Activated T-cell treated with anti-CD3 and anti-CD28 coated beads, Interleukin-2, amount 50 U/mL, for 4 hours (primary cell): ENCODE data around the gene GCDH. TPM values are rescaled to one million over a fixed set of nuclear protein-coding genes. Genes with fewer than 3 reads are reported as not detected.
"Not testable (repeated sequence)": the region's sequence is repeated elsewhere in the genome, so short reads cannot be mapped to it uniquely, and the experiment has no call there.

Source experiments
- ATAC-seq, 2 donors: fragments of 200-7000 bp; cut with Tn5 transposase; one replicate each; pipeline ENCODE4 v1.10.0; 2021
- DNase-seq: peaks from one replicate; pipeline ENCODE4 v3.0.0-alpha.2; 2020
- H3K27me3 Mint-ChIP-seq: one replicate; pipeline ENCODE4 v1.8.0; 2021; ENCODE audit warnings: low read depth, mixed read lengths
- H3K36me3 Mint-ChIP-seq: one replicate; pipeline ENCODE4 v1.8.0; 2022; ENCODE audit warnings: mixed read lengths; ENCODE audit not compliant: insufficient read depth
- H3K4me1 Mint-ChIP-seq: one replicate; pipeline ENCODE4 v1.8.0; 2021; ENCODE audit warnings: low read depth, mixed read lengths
- H3K4me3 Mint-ChIP-seq: one replicate; pipeline ENCODE4 v1.8.0; 2021; ENCODE audit warnings: mild to moderate bottlenecking, moderate library complexity, mixed read lengths
- H3K9me3 Mint-ChIP-seq: one replicate; pipeline ENCODE4 v1.8.0; 2021; ENCODE audit warnings: mixed read lengths
- total RNA-seq, 3 donors: library from RNA; stranded (reverse); gene quantifications; one replicate each; pipeline ENCODE4 v1.2.1, GENCODE V29; 2021

GCDH gene
- total RNA-seq, 3 donors from 2014 or later: 60.1 to 85.8 (median 72.8) TPM

DNA sequence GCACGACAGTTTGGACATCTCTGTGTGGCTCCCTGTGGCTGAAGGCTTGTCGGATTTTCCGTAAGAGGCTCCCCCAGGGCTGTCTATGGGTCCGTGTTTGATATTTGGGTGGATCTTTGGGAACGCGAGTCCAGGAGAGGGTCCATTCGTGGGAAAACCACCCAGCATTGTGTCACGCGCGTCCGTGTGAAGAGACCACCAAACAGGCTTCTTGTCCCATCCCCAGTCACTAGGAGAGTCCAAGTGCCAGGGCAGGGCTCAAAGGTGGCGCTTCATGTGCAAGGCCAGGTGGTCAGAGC, 6.4 kb upstream of the GCDH start:
- peak overlapping the region; percentile 83 for H3K4me3 Mint-ChIP-seq
- no peaks in the 10 kb centered on the region for H3K9me3 Mint-ChIP-seq
- DNase-seq: no peak
- H3K36me3 Mint-ChIP-seq: no peaks in the 10 kb centered on the region
- no peaks in the 10 kb centered on the region for H3K27me3 Mint-ChIP-seq
- ATAC-seq: no peak
- H3K4me1 Mint-ChIP-seq: peaks cover 24% of the 10 kb centered on the region

DNA sequence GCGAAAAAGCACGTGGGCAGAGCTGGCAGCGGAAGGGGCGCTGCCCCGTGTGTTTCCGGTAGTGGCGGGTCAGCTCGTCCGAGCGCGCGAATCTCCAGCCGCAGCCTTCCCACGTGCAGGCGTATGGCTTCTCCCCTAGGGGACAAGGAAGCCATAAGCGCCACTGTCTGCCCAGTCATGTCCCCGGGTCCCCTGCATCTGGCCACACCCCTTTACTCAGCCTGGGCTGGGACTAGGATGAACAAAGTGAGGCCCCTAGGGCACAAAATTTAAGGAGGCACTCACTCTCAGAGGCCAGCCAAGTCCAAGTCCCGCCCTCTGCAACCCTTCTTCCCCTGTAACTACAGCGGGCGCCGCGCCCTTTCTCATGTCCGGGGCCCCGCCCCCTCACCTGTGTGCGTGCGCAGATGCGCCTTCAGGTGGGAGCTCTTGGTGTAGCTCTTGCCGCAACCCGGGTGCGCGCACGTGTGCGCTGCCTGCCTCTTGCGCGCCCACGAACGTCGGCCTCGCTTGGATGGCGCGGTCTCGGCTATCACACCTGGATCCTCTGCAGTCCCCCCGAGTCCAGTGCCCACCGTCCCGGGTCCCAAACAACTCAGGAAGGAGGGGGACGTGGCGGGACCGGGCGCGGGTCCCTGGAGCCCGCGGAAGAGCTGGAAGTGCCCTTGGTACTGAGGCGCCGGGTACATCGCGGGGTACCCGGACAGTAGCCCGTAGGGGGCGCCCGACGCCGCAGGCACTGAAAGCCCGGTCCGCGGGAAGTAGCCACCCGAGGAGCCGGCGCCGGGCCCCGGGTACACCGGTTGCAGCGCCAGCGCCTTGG, 5.8 kb upstream of the GCDH start:
- peak; percentile 84 for DNase-seq
- H3K4me1 Mint-ChIP-seq: peaks cover 19% of the 10 kb centered on the region
- ATAC-seq: peak; percentile 72 to 75
- no peaks in the 10 kb centered on the region for H3K36me3 Mint-ChIP-seq
- H3K4me3 Mint-ChIP-seq: peak overlapping the region; percentile 83
- H3K27me3 Mint-ChIP-seq: no peaks in the 10 kb centered on the region
- no peaks in the 10 kb centered on the region for H3K9me3 Mint-ChIP-seq

DNA sequence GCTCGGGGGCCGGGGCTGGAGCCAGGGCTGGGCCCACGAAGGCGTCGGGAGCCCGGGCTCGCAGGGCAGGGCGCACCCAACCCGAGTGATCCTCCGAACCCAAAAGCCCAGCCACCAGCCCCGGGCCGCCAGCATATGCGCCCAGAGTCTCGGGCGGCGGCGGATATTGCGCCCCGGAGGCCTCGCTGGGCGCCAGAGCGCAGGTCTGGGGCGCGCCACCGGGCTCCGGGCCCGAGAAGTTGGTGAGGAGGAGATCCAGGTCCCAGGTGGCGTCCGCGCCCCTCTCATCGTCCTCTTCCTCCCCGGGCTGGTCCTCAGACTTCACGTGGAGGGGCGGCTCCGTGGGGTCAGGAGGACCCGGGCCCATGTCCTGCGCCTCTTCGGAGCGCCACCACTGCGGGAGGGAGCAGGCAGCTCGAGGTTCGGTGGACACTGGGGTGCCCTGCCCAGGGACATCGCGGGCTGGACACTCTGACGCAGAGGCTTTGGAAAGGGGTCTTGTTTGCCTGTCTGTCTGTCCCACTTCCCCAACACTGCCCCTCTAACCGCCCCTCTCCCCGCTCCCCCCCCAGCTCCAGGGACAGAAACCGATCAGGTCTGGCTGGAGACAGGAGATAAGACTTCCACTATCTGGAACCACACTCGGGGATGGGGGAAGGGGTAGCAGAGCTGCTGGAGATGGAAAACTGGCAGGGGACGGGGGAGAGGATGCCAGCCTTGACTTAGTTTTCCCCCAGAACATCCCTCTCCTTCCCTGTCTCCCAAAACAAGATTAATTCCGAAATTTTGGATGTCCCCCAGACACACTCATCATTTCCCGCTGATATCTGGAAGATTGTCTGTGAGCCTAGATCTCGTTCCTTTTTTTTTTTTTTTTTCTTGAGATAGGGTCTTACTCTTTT, 5.0 kb upstream of the GCDH start:
- Mint-ChIP-seq H3K9me3 (no peaks in the 10 kb centered on the region), H3K36me3 (peaks cover under 1% of the 10 kb centered on the region), H3K4me3 (peak overlapping the region; percentile 58), H3K27me3 (no peaks in the 10 kb centered on the region), H3K4me1 (peaks cover 20% of the 10 kb centered on the region)
- no peak for DNase-seq
- no peak for ATAC-seq

DNA sequence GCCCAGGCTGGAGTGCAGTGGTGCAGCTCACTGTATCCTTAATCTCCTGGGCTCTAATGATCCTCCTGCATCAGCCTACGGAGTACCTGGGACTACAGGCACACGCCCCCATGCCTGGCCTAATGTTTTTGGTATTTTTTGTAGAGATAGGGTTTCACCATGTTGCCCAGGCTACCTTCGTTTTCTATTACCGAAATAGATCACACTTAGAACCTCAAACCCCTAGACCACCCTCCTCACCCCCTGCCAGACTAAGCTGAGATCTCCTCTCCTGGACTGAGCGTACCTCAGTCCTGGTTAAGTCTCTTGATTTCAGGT, 4.3 kb upstream of the GCDH start:
- Mint-ChIP-seq H3K36me3 (peaks cover 3% of the 10 kb centered on the region), H3K27me3 (no peaks in the 10 kb centered on the region), H3K4me3 (peak overlapping the region; percentile 58), H3K9me3 (no peaks in the 10 kb centered on the region), H3K4me1 (peaks cover 21% of the 10 kb centered on the region)
- DNase-seq: no peak
- ATAC-seq: no peak

DNA sequence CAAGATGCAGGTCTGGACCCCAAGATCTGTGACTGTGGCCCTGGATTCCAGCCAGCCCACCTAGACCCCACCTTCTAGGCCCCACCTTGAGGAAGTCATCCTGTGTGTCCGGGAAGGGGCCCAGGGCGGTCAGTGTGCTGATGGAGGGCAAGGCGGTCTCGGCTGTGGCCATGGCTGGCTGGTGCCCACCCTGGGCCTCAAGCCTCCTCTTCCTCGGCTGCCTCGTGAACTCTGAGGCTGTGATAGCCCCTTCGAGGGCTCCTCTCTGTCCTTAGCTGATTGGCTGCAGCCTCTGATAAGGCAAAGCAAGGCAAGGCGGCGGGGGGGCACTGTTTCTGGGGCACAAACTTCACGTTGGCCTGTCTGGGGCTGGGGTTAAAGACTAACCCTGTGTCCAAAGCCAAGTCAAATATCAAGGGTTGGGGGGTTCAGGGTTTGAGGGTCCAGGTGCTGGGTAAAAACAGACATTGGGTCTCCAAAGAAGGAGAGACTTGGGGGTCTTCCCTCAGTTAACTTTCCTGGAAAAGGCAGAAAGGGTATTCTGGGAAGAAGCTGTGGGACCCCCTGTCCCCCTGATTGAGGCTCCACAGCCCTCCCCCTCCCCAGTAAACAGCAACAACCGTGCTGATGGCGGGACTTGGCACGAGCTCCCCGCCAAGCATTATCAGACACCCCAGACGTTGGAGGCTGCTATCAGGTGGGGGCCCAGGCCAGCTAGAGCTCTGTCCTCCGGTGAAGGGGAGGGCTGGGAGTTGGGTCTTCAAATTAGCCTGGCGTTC, 3.8 kb upstream of the GCDH start, which contains the start of gene KLF1:
KLF1 (minus strand) TSS at position 233 of the 779 bp plus-strand sequence; CDS start at position 172, 61 bp downstream.
- Mint-ChIP-seq H3K27me3 (no peaks in the 10 kb centered on the region), H3K4me3 (peak within 1 kb of the TSS; percentile 58), H3K36me3 (peaks cover 4% of the 10 kb centered on the region), H3K4me1 (peaks cover 20% of the 10 kb centered on the region), H3K9me3 (no peaks in the 10 kb centered on the region)
- ATAC-seq (no peak), DNase-seq (no peak)

DNA sequence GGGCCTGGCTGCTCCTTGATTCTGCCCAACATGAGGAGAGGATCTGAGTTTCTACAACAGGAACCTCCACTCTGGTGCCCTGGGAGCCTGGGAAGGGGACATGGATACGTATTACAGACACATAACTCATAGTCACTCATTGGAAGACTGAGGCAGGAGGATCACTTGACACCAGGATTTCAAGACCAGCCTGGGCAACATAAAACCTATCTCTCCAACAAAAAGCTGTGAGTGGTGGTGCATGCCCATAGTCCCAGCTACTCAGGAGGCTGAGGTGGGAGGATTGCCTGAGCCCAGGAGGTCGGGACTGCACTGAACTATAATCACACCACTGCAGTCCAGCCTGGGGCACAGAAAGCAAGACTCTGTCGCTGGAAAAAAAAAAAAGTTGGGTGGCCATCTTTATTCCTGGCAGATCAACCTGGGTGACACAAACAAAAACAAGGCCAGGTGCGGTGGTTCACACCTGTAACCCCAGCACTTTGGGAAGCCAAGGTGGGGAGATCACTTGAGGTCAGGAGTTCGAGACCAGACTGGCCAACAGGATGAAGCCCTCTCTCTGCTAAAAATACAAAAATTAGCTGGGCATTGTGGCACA, 2.9 kb upstream of the GCDH start:
- Mint-ChIP-seq H3K4me3 (no peak overlapping the region), H3K9me3 (no peaks in the 10 kb centered on the region), H3K27me3 (no peaks in the 10 kb centered on the region), H3K4me1 (peaks cover 20% of the 10 kb centered on the region), H3K36me3 (peaks cover 4% of the 10 kb centered on the region)
- DNase-seq (no peak), ATAC-seq (no peak)

DNA sequence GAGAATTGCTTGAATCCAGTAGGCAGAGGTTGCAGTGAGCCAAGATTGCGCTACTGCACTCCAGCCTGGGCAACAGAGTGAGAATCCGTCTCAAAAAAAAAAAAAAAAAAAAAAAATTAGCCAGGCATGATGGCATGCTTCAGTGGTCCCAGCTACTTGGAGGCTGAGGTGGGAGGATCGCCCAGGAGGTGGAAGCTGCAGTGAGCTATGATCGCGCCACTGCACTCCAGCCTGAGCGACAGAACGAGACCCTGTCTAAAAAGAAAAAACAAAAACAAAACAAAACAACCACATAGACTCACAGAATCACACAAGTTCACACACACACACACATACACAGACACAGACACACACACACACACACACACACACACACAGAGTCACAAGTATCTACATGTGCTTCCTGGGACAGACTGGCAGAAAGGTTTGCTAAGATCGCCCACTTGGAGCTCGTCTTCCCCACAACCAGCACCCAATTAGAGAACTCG, 617 bp upstream of the GCDH start:
- Mint-ChIP-seq H3K36me3 (peaks cover 21% of the 10 kb centered on the region), H3K4me1 (peaks cover 19% of the 10 kb centered on the region), H3K4me3 (peak overlapping the region; percentile 99)
- H3K27me3 Mint-ChIP-seq, DNase-seq, H3K9me3 Mint-ChIP-seq, ATAC-seq: not testable (repeated sequence)

DNA sequence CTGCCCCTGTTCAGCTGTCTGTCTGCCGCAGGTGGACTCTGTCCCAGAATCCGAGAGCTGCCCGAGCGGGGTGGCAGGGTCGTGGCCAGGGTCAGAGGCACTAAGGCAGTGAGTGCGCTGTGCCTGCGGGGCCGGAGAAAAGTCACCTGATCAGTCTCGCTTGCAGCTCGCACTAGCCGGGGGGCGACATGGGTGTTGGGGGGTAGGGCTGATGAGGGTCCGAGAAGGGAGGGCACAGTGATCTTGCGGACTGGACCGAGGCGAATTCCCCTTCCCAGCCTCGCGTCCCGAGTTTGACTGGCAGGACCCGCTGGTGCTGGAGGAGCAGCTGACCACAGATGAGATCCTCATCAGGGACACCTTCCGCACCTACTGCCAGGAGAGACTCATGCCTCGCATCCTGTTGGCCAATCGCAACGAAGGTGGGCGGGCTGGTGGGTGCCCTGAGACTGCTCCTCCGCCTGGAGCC, 627 bp downstream of the GCDH start:
- Mint-ChIP-seq H3K9me3 (no peaks in the 10 kb centered on the region), H3K4me3 (peak overlapping the region; percentile 99), H3K27me3 (no peaks in the 10 kb centered on the region), H3K36me3 (peaks cover 22% of the 10 kb centered on the region), H3K4me1 (peaks cover 17% of the 10 kb centered on the region)
- ATAC-seq (no peak), DNase-seq (no peak)

DNA sequence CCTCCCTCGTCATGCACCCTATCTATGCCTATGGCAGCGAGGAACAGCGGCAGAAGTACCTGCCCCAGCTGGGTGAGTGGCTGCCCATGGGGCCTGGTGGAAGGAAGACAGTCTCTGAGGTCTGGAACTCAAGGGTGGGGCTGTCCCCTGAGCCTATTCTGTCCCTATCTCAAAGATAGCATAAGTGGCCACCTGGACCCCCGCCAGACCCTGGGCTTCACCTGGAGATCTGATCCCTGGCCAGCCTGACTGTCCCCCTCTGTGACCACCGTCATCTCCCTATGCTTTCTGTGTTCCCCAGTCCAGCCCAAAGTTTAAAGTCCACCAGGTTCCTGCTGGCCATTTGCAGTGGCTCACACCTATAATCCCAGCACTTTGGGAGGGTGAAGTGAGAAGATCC, 2.6 kb downstream of the GCDH start:
- H3K4me1 Mint-ChIP-seq: peaks cover 17% of the 10 kb centered on the region
- ATAC-seq (no peak), DNase-seq (no peak)
- peak overlapping the region; percentile 58 for H3K4me3 Mint-ChIP-seq
- H3K9me3 Mint-ChIP-seq: no peaks in the 10 kb centered on the region
- no peaks in the 10 kb centered on the region for H3K27me3 Mint-ChIP-seq
- H3K36me3 Mint-ChIP-seq: peaks cover 29% of the 10 kb centered on the region

DNA sequence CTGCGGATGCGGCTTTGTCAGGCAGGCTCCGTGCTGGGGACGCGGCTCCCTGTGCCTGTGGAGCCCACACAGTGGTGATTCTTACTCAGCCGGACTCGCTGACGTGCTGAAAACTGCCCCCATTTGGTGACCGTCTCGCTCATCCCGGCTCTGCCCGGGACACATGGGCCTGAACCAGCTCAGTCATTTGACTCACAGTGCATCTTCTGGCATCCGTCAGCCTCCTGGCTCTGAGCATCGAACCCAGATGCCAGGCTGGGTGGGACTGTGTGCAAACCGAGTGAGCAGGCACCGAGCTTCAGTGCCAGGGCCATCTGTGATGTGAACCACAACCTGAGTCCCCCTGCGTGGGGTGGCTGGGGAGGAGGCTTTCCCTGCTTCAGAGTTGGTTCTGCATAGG, 5.5 kb downstream of the GCDH start:
- Mint-ChIP-seq H3K9me3 (no peaks in the 10 kb centered on the region), H3K4me3 (no peak overlapping the region), H3K27me3 (no peaks in the 10 kb centered on the region), H3K4me1 (peaks cover 6% of the 10 kb centered on the region), H3K36me3 (peaks cover 27% of the 10 kb centered on the region)
- ATAC-seq (no peak), DNase-seq (no peak)

DNA sequence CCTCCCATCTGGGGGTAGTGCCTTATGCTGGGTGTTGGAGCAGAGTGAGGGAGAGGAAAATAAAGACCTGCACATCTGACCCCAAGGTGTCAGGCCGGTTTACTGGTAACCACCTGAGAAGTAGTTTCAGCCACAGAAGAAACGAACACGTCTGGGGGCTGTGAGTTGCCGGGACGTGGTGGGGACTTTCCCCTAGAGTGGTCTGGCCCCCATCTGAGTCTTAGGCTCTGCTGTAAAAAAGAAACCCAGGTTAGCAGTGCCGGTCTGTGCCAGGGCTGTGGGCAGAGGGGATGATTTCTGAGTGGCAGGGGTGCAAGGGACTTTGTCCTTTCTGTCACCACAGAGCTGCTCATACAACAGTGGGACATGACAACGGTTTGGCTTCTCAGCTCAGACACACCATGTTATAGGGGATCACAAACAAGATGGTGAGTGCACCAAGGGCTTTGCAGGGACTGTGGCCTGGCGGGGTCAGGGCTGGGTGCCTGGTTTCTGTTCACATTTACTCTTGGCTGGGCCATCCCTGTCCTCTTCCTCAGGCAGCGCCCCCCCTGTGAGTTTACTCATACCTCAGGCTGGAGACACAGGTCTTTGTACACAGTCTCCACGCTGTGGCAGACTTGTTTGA, 9.0 kb downstream of the GCDH start:
- Mint-ChIP-seq H3K36me3 (peaks cover 10% of the 10 kb centered on the region), H3K4me3 (no peak overlapping the region), H3K4me1 (no peaks in the 10 kb centered on the region), H3K27me3 (no peaks in the 10 kb centered on the region), H3K9me3 (no peaks in the 10 kb centered on the region)
- ATAC-seq: peak; percentile 57 to 80
- no peak for DNase-seq

DNA sequence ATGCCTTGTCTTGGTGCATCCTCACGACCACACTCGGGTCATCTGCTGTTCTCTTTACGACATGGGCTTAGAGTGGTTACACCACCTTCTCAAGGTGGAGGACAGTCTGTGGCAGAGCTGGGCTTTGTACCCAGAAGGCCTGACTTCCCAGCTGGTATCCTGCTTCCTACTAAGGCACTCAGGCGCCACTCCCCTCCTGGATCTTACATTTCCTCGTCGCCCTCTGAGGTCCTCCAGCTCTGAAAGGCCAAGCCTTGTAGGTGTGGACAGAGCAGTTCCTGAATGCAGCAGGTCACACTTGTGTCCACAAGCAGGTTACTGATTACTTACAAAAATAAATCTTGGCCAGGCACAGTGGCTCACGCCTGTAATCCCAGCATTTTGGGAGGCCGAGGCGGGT, 16.2 kb downstream of the GCDH start:
- no peak for ATAC-seq
- H3K9me3 Mint-ChIP-seq: no peaks in the 10 kb centered on the region
- peaks cover 4% of the 10 kb centered on the region for H3K36me3 Mint-ChIP-seq
- no peaks in the 10 kb centered on the region for H3K27me3 Mint-ChIP-seq
- no peaks in the 10 kb centered on the region for H3K4me1 Mint-ChIP-seq
- H3K4me3 Mint-ChIP-seq: no peak overlapping the region
- DNase-seq: no peak

DNA sequence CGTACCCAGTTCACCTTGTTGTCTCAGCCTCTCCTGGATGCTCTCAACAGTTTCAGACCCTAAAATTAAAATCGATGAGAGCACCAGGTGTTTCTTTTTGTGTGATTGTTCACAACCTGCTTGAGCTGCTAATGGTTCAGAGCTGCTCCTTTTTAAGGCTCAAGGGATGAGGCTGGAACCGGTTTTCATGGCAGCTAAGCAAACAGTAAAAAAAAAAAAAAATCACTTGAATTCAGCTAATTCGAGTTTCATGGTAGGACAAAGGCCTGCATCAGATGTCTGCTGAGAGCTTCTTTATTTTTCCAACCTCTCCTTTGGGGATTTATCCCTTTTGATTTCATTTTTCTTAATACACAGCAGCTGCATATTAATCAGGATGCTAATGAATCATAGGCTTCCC, 21.6 kb downstream of the GCDH start:
- Mint-ChIP-seq H3K9me3 (no peaks in the 10 kb centered on the region), H3K36me3 (no peaks in the 10 kb centered on the region), H3K27me3 (no peaks in the 10 kb centered on the region), H3K4me1 (peaks cover 25% of the 10 kb centered on the region), H3K4me3 (no peak overlapping the region)
- DNase-seq (no peak), ATAC-seq (no peak)
